Measurements from ENCODE around the gene CEP128. TPM values are rescaled to one million over a fixed set of nuclear protein-coding genes. Genes with fewer than 3 reads are reported as not detected.

Gene CEP128
- polyA plus RNA-seq, result 2.9 and 5.9 TPM in 2 replicates

GRCh38 chr14:80941241-80942185 is at the start of gene CEP128:
Gene CEP128 (minus strand): TSS chr14:80941738.

DNA sequence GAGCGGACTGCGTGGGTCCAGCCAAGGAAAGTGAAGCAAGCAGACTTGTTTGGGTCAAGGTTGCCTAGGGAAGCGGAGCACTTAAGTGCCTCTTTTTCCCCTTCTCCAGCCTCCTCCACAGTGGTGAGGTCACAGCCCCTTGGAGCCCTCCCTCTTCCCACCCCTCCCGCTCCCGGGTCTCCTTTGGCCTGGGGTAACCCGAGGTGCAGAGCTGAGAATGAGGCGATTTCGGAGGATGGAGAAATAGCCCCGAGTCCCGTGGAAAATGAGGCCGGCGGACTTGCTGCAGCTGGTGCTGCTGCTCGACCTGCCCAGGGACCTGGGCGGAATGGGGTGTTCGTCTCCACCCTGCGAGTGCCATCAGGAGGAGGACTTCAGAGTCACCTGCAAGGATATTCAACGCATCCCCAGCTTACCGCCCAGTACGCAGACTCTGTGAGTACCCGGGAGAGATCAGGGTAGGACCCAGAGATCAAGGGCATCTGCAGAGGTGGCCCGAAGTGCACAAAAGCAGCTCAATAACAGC is 13.9 kb upstream of the CEP128 start, which contains the start of gene TSHR:
Gene TSHR (plus strand): TSS at position 206 of the 526 bp plus-strand sequence. CDS start 60 bp downstream, at position 266.

Other genes with a start within 250 kb of the CEP128 start
- 2.9 TPM in 1 of 2 replicates, not detected in the other for gene TSHR, start 13.9 kb upstream of the CEP128 start, polyA plus RNA-seq